Measurements from ENCODE around the gene PIP.
"Not testable (repeated sequence)": the region's sequence is repeated elsewhere in the genome, so short reads cannot be mapped to it uniquely, and the experiment has no call there.

The PIP gene

GRCh38 chr7:143131781-143132180 is at the start of gene PIP:
Gene PIP (plus strand): TSS chr7:143132077. CDS start chr7:143132117, 40 bp downstream.
- DNase-seq (ENCODE audit: low read depth), result no peak

GRCh38 chr7:143085109-143085508 is 46.8 kb upstream of the PIP start:
- DNase-seq (ENCODE audit: low read depth), result no peak

- DNase-seq (ENCODE audit: low read depth), result not testable (repeated sequence)
Measured at GRCh38 chr7:143085610-143086009, 46.3 kb upstream of the PIP start.

- not testable (repeated sequence) for DNase-seq (ENCODE audit: low read depth)
Measured at GRCh38 chr7:143088549-143089231, 43.2 kb upstream of the PIP start.

GRCh38 chr7:143096146-143096545 is 35.7 kb upstream of the PIP start:
- no peak for DNase-seq (ENCODE audit: low read depth)

GRCh38 chr7:143099579-143099978 is 32.3 kb upstream of the PIP start:
- DNase-seq (ENCODE audit: low read depth), result not testable (repeated sequence)

- no peak for DNase-seq (ENCODE audit: low read depth)
Measured at GRCh38 chr7:143104759-143105158, 27.1 kb upstream of the PIP start.

GRCh38 chr7:143108019-143108418 is 23.9 kb upstream of the PIP start:
- not testable (repeated sequence) for DNase-seq (ENCODE audit: low read depth)

GRCh38 chr7:143117395-143117794 is 14.5 kb upstream of the PIP start:
- no peak for DNase-seq (ENCODE audit: low read depth)

GRCh38 chr7:143120691-143121405 is 11.0 kb upstream of the PIP start:
- no peak for DNase-seq (ENCODE audit: low read depth)

GRCh38 chr7:143123326-143123725 is 8.6 kb upstream of the PIP start:
- DNase-seq (ENCODE audit: low read depth), result not testable (repeated sequence)

GRCh38 chr7:143126146-143126545 is 5.7 kb upstream of the PIP start:
- no peak for DNase-seq (ENCODE audit: low read depth)

GRCh38 chr7:143129051-143129450 is 2.8 kb upstream of the PIP start:
- DNase-seq (ENCODE audit: low read depth), result no peak

GRCh38 chr7:143129477-143129876 is 2.4 kb upstream of the PIP start:
- DNase-seq (ENCODE audit: low read depth), result no peak

GRCh38 chr7:143130541-143130940 is 1.3 kb upstream of the PIP start:
- no peak for DNase-seq (ENCODE audit: low read depth)

GRCh38 chr7:143147070-143147469 is 15.2 kb downstream of the PIP start:
- DNase-seq (ENCODE audit: low read depth), result no peak

GRCh38 chr7:143148050-143148449 is 16.2 kb downstream of the PIP start:
- DNase-seq (ENCODE audit: low read depth), result no peak

- no peak for DNase-seq (ENCODE audit: low read depth)
Measured at GRCh38 chr7:143148651-143149050, 16.8 kb downstream of the PIP start.

- DNase-seq (ENCODE audit: low read depth), result not testable (repeated sequence)
Measured at GRCh38 chr7:143150696-143151095, 18.8 kb downstream of the PIP start.

- not testable (repeated sequence) for DNase-seq (ENCODE audit: low read depth)
Measured at GRCh38 chr7:143158617-143159016, 26.7 kb downstream of the PIP start.

GRCh38 chr7:143171697-143172096 is 39.8 kb downstream of the PIP start:
- DNase-seq (ENCODE audit: low read depth), result no peak

GRCh38 chr7:143172354-143172753 is 40.5 kb downstream of the PIP start:
- DNase-seq (ENCODE audit: low read depth), result no peak

- DNase-seq (ENCODE audit: low read depth), result no peak
Measured at GRCh38 chr7:143176128-143176527, 44.3 kb downstream of the PIP start.
